NCI-H748 treated with DMSO at 0.1 percent for 48 hours (cell line): ENCODE results near the gene HMCN2.

Experiments used
- DNase-seq: peaks from one replicate; lab custom pipeline; 2025; lab: John Stamatoyannopoulos, UW

Gene HMCN2

DNA sequence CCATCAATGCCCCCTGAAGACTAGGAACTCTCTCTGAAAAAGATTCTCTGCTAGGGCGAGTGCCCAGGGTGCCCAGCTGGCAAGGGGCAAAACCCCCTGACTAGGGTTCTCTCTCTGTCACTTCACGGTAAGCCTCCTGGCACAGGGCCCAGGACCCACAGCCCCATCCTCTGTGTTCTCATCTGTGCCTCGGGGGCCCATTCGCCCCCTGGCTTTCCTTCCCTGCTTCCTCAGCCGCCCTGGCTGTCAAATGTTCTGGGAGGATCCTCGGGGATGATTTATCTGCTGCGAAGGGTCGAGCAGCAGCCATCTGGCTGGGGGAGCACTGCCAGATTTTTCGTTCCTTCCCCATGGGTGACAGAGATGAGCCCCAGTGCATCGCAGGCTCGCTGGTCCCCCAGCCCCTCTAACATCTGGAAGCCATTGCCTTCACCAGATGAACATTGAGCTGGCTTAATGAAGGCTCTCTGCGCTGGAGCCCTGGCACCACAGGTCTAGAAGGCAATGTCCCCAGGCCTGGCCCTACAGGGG is 24.2 kb downstream of the HMCN2 start:
- no peak for DNase-seq

DNA sequence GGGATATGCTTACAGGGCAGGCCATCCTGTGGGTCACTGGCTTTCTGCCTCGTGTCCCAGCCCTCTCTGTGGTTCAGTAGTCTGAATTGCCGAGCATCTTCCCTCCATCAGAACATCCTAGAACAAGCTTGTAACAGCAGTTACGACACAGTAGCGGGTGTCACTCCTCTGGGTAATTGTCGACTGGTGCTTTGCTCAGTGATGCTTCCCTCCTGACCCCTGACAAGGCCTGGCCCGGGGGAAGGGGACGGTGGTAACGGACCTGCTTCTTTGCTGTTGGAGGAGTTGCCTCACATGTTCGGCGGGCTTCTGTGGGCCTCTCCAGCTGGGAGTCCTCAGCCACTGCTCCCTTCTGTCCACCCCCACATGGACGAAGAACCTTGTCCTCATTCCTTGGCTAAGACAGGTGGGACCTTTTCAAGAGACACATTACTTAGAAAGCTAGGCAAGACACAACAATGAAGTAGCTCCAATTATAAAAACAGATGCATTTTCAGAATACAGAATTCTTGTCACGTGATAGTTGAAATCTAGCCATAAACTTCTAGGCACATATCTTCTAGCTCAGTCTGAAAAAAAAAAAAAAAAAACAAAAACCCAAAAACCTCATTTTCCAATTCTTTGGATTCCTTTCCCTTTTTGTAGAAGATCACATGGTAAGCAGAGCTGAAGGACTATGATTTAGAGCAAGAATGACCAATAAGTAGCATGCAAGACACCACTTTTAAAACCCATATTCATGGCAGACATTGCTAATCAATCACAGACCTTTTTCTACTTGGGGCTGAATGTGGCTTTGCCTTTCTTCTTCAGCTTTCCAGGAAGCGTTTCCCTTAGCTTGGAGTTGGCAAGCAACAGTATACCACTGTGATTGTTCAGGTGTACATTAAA is 25.0 kb downstream of the HMCN2 start:
- no peak for DNase-seq

DNA sequence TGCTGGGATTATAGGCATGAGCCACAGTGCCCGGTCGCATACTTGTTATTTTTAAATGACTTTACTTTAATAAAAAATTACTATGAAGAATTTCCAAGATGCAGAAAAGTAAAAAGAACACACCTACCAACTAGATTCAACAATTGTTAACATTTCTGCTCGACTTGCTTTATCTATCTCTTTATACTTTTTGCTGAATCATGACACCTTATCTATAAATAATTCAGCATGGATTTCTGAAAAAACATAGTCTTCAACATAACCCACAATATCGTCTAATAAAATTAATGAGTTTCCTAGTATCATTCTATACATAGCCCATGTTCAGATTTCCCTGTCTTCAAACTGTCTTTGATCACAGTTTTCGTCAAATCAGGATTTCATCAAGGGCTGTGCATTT is 25.9 kb downstream of the HMCN2 start:
- no peak for DNase-seq

DNA sequence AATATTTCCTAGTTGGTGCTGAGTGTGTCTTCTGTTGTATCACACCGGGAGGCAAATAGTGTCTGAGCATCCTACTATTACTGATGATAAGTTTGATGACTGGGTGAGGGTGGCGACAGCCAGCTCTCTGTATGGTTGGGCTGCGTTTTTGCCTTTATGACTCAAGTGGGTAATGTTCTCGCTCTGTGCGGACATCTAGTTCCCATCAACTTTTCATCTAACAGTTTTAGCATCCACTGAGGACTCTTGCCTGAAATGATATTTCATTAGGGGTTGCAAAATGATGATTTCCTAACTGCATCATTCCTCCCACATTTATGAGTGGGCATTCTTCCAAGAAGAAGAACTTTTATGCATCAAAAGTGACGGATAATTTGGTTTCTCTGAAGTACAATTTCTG is 26.5 kb downstream of the HMCN2 start:
- DNase-seq: no peak

DNA sequence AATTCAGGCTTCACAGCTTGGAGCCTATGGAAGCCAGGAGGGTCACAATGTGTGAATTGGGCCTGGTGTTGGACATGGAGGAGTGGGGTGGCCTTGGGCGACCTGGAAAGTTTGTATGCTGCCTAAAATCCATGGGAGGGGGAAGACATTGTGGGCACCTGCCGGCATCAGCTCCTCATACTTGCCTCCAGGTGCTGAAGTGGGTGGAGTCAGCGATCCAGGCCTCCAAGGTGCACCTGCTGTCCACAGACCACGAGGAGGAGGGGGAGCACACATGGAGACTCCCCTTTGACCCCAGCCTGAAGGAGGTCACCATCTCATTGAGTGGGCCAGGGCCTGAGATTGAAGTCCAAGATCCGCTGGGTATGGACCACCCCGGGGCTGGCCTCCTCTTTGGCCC is 29.1 kb downstream of the HMCN2 start:
- no peak for DNase-seq

DNA sequence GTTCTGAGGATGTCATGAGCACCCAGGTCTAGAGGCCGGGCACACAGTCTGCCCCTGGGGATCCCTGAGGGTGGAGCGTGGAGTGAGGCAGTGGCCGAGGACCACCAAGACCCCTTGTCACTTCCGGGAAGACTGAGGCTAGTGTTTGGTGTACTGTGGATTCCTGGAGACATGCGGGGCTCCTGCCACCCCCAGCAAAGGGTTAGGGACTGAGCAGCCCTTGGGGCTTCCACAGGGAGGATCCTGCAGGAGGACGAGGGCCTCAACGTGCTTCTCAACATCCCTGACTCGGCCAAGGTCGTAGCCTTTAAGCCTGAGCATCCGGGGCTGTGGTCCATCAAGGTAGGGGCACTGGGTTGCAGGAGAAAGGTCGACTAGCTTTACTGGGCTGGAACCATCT is 29.9 kb downstream of the HMCN2 start:
- DNase-seq: no peak

DNA sequence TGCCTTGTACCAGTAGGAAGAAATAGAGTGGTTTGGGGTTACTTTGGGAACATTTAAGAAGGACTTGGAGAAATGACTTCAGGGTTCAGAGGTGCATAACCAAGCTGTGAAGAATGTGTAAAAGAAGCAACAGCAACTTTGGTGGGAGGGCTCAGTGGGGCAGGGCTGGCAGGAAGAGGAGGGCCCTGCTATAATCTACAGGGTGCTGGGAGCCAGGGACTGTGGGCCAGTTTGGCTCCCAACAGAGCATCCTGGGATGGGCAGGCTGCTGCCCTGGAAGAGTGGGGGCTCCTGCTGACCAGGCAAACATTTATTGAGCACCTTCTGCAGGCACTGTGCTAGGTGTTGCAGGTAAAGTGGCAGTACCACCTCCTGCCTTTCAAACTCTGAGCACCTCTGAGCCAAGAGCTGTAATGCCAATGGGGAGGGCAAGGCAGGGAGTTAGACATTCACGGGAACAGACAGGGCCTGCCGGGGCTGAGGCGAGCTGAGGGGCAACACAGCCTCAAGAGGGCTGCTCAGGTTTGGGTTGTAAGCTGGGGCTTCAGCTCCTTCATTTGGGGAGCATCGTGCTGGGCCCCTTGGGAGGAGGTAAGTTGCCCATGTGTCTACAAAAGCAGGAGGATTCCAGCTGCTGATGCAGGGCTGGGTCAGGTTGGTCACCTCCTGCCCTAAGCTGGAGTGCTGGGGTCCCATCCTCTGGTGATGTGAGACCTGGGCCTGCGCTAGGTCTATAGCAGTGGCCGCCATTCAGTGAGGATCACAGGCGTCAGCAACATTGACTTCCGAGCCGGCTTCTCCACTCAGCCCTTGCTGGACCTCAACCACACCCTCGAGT is 30.6 kb downstream of the HMCN2 start:
- no peak for DNase-seq

DNA sequence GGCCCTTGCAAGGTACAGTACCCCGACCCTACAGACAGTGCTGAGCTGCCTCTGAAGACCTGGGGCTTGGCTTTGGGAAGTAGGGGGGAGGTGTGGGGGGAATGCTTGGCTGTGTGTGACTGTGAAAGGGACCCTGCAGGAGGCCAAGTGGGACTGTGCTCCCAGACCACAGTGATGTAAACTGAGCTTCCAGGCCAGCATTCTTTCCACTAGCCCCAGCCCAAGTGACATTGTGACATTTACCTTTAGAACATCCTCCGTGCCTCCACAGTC is 31.2 kb downstream of the HMCN2 start:
- no peak for DNase-seq

DNA sequence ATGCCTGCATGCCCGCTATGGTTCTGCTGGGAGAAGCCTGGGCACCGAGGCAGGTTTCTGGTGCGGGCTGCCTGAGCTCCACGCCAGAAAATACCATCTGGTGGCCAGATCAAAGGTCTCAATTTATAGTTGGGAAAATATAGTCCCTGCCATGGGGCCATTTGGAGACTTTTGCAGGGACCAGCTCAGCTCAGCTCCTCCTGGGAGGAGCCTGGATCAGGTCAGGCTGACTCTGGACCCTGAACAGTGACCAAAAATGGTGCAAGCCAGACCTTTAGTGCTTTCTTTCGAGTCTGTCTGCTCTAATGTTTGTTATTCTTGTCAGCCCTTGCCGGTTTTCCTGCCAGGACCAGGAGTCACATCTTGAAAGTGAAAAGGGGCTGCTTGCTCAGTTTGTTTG is 31.8 kb downstream of the HMCN2 start:
- DNase-seq: no peak

DNA sequence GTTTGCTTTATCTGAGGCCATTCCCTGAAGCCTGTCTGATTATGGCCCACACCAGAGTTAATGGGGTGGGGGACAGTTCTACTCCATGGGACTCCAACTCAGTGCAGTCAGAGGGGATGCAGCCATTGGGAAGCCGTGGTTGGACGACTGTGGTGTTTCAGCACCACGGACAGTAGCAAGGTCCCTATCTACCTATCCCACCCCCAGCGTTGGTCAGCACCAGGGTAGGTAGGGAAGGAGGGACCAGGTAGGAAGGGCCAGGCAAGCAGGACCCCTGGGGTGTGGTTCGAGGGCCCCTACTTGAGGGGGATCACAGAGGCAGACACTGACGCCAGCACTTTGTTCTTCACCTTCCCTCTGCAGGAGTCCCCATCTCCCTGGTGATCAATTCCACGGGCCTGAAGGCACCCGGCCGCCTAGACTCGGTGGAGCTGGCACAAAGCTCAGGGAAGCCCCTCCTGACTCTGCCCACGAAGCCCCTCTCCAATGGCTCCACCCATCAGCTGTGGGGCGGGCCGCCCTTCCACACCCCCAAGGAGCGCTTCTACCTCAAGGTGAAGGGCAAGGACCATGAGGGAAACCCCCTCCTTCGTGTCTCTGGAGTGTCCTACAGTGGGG is 33.2 kb downstream of the HMCN2 start:
- no peak for DNase-seq

DNA sequence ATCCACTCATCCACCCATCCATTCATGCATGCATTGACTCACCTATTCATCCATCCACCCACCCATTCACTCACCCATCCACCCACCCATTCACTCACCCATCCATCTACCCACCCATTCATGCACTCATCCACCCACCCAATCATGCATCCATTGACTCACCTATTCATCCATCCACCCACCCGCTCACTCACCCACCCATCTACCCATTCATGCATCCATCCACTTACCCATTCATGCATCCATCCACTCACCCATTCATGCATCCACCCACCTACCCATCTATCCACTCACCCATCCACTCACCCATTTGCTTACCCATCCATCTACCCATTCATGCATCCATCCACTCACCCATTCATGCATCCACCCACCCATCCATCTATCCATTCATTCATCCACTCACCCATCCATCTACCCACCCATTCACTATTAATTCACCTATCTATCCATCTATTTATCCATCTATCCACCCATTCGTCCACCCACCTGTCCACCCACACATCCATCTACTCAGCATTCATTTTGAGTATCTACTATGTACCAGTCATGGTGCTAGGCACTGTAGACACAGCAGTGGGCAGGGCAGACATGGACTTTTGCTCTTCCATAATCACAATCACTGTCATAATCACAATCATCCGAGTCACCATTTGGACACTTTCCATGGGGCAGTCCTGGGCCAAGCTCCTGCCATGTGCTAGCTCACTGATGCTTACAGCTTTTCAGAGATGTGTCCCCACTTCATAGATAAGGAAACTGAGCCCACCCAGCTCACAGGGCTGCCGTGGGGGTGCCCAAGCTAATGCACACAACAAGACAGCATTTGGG is 34.4 kb downstream of the HMCN2 start:
- no peak for DNase-seq

DNA sequence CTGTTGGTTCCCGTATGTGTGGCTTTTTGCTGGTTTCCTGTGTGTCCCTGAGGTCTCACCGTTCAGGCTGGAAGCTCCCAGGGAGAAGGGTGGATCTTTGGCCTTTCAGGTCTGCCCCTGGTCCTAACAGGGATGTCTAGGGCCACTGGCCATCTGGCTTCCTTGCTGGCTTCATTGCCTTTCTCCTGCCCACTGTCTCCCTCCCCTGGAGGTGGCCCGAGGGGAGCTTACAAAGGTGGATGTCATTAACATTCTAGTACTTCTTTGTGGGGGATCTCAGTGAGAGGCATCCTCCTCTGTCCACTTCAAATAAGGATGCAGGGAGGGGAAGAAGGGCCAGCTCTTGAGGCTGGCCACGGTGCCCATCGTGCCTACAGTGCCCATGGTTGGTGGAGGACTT is 35.2 kb downstream of the HMCN2 start:
- DNase-seq: no peak

DNA sequence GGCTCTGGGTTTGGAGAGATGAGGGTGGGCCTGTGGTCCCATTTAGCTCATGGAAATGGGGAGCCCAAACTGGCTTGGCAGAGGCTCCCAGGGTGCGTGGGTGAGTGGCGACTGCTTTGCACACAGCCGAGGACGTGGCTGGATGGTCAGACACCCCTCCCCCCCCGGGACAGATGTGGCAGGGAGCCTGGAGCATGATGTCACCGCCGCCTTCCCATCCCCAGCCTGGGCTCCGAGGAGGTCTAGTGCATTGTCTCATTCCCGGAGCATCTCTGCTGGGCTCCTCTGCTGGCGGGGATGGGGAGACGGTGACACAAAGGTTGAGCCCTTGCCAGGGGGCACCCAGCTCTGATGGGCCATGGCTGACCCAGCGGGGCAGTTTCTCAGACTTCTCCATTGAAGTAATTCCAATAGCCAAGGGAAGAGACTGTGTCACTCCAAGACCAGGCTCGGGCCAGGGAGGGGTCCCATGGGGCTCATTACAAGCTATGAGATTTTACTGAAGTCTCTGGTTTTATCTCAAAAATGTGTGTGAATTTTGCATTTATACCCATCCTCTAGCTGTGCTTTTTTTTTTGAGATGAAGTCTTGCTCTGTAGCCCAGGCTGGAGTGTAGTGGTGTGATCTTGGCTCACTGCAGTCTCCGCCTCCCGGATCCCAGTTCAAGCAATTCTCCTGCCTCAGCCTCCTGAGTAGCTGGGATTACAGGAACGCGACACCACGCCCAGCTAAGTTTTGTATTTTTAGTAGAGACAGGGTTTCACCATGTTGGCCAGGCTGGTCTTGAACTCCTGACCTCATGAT is 36.1 kb downstream of the HMCN2 start:
- no peak for DNase-seq

DNA sequence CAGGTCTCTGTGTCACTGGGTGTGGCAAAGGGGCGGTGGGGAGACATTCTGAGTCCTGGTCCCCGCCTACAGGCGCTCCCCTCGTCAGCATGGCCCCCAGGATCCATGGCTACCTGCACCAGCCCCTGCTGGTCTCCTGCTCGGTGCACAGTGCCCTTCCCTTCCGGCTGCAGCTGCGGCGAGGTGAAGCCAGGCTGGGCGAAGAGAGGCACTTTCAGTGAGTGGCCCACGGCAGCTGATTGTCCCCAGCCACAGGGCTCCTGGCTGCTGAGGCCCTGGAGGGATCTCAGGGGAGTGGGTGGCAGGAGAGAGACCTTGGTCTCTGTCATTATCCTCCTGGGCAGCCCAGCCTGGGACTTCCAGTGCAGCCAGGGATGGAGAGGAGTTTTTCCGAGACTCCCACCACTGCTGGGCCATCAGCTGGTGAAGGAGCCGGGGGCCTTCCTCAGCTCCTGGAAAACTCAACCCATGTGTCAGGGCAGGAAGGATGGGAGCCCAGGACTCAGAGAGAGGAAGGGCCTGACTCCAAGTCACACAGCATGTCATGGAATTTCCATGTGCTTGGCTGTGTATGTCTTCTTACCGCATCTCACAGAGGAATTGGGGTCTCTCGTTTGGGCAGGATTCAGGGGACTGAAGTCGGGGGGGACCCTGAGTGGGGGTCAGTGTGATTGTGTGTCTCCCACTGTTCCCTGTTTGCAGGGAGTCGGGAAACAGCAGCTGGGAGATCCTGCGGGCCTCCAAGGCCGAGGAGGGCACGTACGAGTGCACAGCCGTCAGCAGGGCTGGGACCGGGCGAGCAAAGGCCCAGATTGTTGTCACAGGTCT is 37.4 kb downstream of the HMCN2 start:
- no peak for DNase-seq

DNA sequence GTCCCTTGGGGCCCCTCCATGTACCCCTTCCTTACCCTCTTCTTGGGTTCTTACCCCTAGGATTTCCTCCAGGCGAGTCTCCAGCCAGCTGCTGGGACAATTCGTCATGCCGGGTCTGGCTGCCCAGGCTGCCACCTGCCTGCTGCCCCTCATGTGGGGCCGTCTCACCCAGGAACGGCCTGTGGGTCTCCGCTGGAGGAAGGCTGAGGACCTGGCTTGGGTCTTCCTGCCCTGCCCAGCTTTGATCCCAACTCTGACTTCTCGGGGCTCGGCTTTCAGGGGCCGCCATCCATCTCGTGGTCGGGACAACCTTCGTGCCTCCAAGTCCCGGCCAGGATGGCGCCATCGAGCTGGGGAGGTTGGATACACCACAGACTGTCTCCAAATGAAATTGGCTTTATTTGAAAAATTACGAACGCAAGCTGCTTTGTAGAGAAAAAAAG is 38.1 kb downstream of the HMCN2 start:
- DNase-seq: no peak

DNA sequence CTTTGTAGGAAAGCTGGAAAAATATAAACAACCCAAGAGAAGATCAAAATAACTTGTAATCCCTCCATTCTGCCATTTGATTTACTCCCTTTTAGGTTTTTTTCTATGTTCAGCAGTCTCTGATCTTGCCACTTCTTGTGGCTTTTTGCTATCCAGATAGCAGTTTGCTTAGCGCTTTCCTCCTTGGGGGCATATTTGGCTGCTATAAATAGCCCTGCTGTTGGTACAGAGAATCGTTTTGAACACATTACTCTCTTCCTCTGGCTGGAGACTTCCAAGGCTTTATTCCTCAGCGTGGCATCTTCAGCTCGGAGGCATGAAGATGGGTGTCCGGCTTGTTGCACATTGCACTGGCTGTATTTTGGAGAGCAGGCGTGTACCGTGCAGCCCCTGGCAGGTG is 38.6 kb downstream of the HMCN2 start:
- DNase-seq: no peak

DNA sequence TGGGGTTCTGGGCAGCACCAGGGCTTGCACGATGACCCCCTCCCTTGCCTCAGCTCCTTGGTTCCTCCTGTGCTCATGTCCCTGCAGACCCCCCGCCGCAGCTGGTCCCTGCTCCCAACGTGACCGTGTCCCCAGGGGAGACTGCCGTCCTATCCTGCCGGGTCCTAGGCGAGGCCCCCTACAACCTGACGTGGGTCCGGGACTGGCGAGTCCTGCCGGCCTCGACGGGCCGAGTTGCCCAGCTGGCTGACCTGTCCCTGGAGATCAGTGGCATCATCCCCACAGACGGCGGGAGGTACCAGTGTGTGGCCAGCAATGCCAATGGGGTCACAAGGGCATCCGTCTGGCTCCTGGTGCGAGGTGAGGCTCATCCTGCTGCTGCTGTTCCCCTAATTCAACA is 39.1 kb downstream of the HMCN2 start:
- no peak for DNase-seq

DNA sequence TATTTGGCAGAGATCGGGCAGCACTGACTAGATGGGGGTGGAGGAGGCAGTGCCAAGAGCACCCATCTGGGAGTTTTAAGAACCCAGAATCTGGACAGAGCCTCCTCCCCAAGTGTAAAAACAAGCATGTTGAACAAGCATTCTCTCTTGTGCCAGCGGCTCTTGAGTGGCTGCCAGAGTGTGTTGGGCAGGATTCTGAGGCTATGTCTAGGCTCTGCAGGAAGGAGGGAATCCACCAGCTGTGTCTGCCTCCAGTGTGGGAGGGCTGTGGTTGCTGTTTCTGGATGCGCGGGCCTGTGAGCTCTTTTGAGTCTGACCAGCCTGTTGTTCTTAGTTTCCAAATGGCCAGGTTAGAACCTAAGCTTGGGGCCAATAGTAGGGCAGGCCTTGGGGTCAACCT is 39.8 kb downstream of the HMCN2 start:
- DNase-seq: no peak

DNA sequence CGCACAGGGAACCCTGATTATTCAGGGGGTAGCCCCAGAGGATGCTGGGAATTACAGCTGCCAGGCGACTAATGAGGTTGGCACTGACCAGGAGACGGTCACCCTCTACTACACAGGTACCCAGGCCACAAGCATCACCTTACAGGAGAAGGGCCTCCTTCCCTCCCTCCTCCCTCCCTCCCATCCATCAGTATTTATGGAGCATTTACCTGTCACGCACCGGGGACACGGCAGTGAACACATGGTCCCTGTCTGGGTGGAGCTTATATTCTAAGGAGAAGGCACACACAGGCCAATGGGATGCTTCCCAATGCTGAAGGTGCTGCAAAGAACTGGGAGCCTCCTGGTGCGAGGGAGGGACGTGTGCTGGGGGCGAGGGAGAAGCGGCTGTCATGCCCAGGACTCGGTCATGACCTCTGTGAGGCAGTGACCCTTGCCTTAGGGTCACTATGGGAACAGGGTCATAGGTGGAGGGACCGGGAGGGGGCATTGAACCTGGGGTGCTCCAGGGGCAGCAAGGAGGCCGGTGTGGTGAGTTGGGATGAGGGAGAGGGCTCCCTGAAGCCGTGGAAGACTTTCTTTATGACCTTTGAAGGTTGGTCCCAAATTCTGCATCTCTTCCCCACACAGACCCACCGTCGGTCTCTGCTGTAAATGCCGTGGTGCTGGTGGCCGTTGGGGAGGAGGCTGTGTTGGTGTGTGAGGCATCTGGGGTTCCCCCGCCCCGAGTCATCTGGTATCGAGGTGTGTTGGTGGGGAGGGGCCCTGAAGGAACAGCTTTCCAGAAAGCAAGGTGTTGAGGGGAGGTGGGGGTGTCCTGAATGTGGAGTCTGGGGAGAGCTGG is 41.5 kb downstream of the HMCN2 start:
- DNase-seq: no peak

DNA sequence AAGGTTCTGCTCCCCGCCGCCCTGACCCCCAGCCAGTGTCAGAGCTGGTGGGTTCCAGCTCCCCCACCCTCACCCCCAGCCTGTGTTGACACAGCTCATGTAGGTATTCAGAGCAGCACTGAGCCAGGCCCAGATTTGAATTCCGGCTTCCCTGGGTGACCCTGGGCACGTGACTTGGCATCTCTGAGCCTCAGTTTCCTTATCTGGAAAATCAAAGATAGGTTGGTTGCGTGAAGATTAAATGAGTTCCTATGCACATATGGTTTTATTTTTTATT is 42.0 kb downstream of the HMCN2 start:
- DNase-seq: no peak
